Sigmoid colon (tissue), 4 donors: ENCODE results near the gene MAVS.

ENCODE experiments used
- CTCF ChIP-seq, 4 experiments: fragments of 450-650 bp in 3 of 4; fragments of 200-600 bp in 1 of 4; IDR thresholded peaks; one replicate each; pipeline ENCODE4 v1.5.1; 2016 to 2019; ENCODE audit warnings: antibody characterized with exemption in 4 of 4, mild to moderate bottlenecking in 3 of 4, moderate library complexity in 2 of 4
- POLR2A ChIP-seq, 2 donors: fragments of 450-650 bp; IDR thresholded peaks; one replicate each; pipeline ENCODE4 v1.6.1; 2016; ENCODE audit warnings: antibody characterized with exemption in 2 of 2, mild to moderate bottlenecking in 2 of 2, moderate library complexity in 2 of 2
- POLR2AphosphoS5 ChIP-seq, 4 donors: sonication (generic); formaldehyde crosslinking; IDR thresholded peaks; one replicate each; pipeline ENCODE4 v1.6.1; 2017; ENCODE audit warnings: antibody characterized with exemption in 4 of 4

- no peak for TF ChIP-seq CTCF (IDR thresholded peaks at IDR 0.05)
- no peak for TF ChIP-seq POLR2AphosphoS5 (IDR thresholded peaks at IDR 0.05)
- TF ChIP-seq POLR2A (IDR thresholded peaks at IDR 0.05) = no peak
Measured at GRCh38 chr20:3867802-3868201, 21.2 kb downstream of the MAVS start.
